ENCODE results near the gene PEX6.

DNA sequence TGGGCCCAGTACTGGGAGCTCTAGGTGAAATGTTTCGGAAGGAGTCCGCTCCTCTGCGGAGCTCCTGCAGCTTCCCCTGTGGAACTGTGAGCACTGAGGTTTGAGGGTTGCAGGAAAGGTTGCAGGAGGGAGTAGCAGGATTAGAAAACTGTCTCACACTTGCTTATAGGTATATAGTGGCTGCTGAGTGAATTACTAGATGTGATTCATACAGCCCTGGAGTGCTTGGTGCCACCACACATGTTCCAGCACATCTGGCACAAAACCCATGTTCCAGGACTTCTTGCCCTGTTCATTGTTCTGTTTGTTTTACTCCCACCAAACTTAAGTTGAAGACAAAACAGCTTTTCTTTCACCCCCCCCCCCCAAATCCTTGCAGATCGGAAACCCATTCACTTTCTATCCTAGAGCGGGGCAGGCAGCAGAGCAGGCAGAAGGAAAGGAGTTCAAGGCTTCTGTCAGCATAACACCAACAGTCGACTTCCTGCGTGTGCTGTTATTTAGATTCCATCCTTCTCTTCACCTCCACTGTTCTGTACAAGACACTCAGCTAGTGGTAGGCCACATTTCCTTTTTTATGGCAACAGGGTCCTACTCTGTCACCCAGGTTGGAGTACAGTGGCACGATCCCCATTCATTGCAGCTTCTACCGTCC is 669 bp upstream of the PEX6 start:
- TF ChIP-seq, protein P1, sequence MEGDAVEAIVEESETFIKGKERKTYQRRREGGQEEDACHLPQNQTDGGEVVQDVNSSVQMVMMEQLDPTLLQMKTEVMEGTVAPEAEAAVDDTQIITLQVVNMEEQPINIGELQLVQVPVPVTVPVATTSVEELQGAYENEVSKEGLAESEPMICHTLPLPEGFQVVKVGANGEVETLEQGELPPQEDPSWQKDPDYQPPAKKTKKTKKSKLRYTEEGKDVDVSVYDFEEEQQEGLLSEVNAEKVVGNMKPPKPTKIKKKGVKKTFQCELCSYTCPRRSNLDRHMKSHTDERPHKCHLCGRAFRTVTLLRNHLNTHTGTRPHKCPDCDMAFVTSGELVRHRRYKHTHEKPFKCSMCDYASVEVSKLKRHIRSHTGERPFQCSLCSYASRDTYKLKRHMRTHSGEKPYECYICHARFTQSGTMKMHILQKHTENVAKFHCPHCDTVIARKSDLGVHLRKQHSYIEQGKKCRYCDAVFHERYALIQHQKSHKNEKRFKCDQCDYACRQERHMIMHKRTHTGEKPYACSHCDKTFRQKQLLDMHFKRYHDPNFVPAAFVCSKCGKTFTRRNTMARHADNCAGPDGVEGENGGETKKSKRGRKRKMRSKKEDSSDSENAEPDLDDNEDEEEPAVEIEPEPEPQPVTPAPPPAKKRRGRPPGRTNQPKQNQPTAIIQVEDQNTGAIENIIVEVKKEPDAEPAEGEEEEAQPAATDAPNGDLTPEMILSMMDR (IDR thresholded peaks at IDR 0.05; ENCODE audit: extremely low read depth in 1 of 2, insufficient read depth in 1 of 2, low read depth in 1 of 2, low read length in 2 of 2): no peak
- TF ChIP-seq POLR2A (IDR thresholded peaks at IDR 0.05; ENCODE audit: low read depth, low read length) (no peak), EZH2 (IDR thresholded peaks at IDR 0.05; ENCODE audit: borderline replicate concordance, low read depth, low read length, severe bottlenecking) (no peak), MYC (IDR thresholded peaks at IDR 0.05; ENCODE audit: low read depth, low read length) (no peak)
- TF ChIP-seq, protein P2, sequence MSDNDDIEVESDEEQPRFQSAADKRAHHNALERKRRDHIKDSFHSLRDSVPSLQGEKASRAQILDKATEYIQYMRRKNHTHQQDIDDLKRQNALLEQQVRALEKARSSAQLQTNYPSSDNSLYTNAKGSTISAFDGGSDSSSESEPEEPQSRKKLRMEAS (IDR thresholded peaks at IDR 0.05; ENCODE audit: insufficient read depth, insufficient read length): no peak

Measured in endothelial cell of umbilical vein (primary cell).